PC-3 (cell line): ENCODE measurements around the gene MAGI1.

ENCODE experiments used
- EZH2 ChIP-seq: fragments of 300-600 bp; sonication (generic); IDR thresholded peaks from one replicate; pipeline ENCODE4 v1.6.1; 2017; ENCODE audit warnings: antibody characterized with exemption, mild to moderate bottlenecking, low read length; ENCODE audit not compliant: unreplicated experiment
- EZH2phosphoT487 ChIP-seq: fragments of 300-600 bp; sonication (generic); IDR thresholded peaks from 2 replicates; pipeline ENCODE4 v1.6.1; 2018; ENCODE audit warnings: mild to moderate bottlenecking, antibody characterized with exemption, low read length, borderline replicate concordance
- TF ChIP-seq, protein P1 (sequence below): fragments of 300-600 bp; sonication (generic); conservative IDR thresholded peaks from 2 replicates; pipeline ENCODE4 v1.5.1; 2017; ENCODE audit warnings: antibody characterized with exemption, low read depth, mild to moderate bottlenecking, low read length

- TF ChIP-seq, protein P1, sequence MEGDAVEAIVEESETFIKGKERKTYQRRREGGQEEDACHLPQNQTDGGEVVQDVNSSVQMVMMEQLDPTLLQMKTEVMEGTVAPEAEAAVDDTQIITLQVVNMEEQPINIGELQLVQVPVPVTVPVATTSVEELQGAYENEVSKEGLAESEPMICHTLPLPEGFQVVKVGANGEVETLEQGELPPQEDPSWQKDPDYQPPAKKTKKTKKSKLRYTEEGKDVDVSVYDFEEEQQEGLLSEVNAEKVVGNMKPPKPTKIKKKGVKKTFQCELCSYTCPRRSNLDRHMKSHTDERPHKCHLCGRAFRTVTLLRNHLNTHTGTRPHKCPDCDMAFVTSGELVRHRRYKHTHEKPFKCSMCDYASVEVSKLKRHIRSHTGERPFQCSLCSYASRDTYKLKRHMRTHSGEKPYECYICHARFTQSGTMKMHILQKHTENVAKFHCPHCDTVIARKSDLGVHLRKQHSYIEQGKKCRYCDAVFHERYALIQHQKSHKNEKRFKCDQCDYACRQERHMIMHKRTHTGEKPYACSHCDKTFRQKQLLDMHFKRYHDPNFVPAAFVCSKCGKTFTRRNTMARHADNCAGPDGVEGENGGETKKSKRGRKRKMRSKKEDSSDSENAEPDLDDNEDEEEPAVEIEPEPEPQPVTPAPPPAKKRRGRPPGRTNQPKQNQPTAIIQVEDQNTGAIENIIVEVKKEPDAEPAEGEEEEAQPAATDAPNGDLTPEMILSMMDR, result no peak
- TF ChIP-seq EZH2, result no peak
- no peak for TF ChIP-seq EZH2phosphoT487
Measured at GRCh38 chr3:65617209-65617608, 421.5 kb downstream of the MAGI1 start.
